Measurements from ENCODE around the gene COL11A2.

Gene COL11A2

DNA sequence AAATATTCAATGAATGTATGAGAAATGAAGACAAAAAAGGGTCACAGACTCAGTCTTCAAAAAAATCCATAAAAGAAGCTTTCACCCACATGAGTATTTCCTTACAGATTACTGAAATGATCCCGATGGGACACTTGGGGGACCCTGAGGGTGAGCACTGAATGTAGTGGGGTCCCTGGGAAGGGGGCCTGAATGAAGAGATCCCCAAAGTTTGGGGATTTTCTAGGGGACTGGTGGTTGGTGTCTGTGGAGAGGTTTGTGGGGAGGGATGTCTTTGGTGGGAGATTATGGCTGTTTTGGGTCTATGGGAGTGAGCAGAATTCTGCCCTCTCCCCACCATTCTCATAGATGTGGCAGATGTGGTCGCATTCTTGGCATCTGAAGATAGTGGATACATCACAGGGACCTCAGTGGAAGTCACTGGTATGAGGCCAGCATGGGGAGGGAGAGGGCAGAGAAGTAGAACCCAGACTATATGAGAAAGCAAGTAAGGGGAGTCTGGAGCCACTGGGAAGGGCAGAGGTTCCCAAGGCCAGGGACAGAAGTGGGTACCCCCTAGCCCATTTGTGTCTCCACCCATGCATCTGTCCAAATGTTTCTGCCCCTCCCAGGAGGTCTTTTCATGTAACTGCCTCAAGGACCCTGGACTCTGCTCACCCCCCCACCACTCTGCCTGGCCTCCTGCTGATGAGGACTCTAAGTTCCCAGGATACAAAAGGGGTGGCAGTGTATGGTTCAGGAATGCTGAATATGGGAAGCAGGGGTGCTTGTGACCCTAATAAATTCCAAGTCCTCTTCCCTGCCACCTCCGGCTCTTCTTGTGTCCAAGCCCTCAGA is 14.0 kb upstream of the COL11A2 start:
- DNase-seq (ENCODE audit: low spot score): no peak

DNA sequence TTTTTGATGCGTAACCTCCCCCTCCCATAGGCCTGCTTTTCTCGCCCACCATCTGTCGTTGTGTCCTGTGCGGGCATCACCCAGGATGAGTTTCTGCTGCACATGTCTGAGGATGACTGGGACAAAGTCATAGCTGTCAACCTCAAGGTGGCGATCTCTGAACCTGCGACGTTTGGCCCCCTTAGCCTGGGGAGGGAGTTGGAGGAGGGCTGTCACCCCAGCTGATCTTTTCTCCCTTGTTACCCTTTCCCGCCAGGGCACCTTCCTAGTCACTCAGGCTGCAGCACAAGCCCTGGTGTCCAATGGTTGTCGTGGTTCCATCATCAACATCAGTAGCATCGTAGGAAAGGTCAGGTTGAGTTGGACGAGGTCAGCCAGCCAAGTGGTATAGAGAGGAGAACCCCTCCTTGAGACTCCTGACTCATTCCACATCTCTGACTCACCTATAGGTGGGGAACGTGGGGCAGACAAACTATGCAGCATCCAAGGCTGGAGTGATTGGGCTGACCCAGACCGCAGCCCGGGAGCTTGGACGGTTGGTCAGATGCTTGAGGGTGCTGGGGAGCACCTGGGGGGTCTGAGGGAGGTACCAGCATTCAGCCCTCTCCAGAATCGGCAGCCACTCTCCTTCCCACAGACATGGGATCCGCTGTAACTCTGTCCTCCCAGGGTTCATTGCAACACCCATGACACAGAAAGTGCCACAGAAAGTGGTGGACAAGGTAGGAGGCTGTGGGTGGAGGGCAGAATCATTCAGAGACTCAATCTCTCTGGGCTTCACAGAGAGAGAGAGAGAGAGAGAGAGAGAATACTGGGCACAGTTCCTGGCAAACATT is 13.1 kb upstream of the COL11A2 start:
- no peak for DNase-seq (ENCODE audit: low spot score)

DNA sequence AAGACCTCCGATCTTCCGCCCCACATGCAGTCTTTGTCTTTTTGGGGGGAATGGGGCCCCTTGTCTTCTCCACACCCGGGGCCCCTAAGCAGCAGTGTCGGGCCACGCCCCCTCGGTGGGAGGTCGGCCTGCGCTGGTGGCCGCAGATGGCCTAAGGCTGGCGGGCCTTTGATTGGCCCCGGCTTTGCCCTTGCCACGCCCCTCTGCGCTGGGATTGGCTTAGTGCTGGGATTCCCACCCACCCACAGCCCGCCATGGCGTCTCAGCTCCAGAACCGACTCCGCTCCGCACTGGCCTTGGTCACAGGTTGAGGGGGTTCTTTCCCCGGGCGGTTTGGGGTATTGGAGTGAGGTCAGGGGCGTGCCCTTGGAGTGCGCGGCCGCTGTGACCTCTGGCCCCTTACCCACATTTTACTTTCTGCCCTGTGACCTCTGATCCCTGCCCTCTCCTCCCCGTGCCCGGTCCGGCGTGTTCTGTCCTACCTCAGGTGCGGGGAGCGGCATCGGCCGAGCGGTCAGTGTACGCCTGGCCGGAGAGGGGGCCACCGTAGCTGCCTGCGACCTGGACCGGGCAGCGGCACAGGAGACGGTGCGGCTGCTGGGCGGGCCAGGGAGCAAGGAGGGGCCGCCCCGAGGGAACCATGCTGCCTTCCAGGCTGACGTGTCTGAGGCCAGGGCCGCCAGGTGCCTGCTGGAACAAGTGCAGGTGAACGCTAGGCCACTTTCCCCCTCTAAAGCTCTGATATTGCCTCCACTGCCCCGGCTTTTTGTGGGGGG is 12.3 kb upstream of the COL11A2 start, which contains the start of gene HSD17B8:
TSS of gene HSD17B8 (plus strand) at position 241 of the 776 bp plus-strand sequence. CDS start at position 255, 14 bp downstream.
- DNase-seq (ENCODE audit: low spot score): peak; percentile 97

DNA sequence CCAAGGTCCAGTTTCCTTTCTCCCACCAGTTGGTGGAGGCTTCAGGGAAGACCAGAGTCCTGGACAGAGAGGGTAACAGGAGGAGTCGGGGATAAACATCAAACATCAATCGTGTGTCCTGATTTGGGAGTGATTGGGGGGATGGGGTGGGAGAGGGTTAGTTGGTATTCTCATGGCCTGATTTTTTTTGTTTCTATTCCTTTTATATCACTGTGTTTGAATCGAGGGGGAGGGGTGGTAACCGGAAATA is 11.8 kb upstream of the COL11A2 start:
- no peak for DNase-seq (ENCODE audit: low spot score)

DNA sequence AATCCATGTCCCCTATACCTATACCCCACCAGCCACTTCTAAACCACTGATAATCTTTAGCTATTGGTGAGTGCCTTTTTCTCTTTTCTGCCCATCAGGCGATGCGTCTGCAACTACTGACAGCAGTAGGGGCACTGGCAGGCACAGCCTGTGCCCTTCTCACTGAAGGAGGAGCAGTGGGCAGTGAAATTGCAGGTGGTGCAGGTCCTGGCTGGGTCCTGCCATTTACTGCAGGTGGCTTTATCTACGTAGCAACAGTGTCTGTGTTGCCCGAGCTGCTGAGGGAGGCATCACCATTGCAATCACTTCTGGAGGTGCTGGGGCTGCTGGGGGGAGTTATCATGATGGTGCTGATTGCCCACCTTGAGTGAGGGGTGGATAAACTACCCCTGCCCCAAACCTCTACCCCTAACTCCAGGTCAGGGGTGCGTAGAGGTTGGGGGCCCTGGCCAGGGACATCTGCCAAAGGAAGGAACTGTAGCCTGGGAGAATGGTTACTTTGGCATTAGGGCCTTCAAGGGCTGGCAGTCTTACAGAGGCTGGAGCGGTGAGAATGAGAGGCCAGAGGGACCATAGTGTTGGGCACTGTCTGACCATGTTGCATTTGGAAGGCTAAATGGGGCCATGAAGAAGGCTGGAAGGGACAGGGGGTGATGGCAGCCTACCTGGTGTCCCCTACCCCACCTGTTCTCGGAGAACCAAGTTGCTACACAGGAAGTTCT is 11.3 kb upstream of the COL11A2 start:
- no peak for DNase-seq (ENCODE audit: low spot score)

DNA sequence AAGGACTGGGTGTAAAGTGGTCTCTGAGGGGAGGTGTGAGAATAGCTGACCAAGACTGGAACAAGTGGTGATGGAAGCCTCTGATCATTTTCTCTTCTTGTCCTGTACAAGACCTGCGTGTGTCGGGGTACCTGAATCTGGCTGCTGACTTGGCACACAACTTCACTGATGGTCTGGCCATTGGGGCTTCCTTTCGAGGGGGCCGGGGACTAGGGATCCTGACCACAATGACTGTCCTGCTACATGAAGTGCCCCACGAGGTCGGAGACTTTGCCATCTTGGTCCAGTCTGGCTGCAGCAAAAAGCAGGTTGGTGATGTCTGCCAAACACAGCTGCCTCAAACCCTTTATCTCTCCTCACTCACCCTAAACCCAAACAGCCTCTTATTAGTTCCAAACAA is 10.5 kb upstream of the COL11A2 start:
- no peak for DNase-seq (ENCODE audit: low spot score)

DNA sequence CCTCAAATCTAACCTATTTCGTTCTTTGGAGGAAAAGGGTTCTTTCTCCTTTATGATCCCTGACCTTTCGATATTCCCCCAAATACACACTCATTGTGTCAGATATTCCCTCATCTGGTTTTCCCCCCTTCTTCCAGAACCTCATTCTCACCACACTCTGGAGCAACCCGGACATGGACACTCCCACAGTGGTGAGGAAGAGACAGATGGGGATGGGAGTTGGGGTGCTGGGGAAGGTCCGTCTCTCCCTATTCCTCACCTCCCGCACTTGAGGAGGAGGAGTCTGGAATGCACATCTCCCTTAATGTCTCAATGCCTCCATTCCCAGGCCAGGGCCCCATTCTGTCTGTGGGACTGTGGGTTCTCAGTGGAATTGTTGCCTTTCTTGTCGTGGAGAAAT is 9.7 kb upstream of the COL11A2 start:
- DNase-seq (ENCODE audit: low spot score): no peak

DNA sequence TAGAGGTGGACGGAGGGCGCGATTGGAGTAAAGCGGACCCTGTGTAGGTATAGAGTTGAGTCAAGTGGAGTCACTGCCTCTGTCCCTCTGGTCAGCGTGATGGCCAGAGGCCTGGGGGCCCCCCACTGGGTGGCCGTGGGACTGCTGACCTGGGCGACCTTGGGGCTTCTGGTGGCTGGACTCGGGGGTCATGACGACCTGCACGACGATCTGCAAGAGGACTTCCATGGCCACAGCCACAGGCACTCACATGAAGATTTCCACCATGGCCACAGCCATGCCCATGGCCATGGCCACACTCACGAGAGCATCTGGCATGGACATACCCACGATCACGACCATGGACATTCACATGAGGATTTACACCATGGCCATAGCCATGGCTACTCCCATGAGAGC is 8.9 kb upstream of the COL11A2 start:
- DNase-seq (ENCODE audit: low spot score): no peak

DNA sequence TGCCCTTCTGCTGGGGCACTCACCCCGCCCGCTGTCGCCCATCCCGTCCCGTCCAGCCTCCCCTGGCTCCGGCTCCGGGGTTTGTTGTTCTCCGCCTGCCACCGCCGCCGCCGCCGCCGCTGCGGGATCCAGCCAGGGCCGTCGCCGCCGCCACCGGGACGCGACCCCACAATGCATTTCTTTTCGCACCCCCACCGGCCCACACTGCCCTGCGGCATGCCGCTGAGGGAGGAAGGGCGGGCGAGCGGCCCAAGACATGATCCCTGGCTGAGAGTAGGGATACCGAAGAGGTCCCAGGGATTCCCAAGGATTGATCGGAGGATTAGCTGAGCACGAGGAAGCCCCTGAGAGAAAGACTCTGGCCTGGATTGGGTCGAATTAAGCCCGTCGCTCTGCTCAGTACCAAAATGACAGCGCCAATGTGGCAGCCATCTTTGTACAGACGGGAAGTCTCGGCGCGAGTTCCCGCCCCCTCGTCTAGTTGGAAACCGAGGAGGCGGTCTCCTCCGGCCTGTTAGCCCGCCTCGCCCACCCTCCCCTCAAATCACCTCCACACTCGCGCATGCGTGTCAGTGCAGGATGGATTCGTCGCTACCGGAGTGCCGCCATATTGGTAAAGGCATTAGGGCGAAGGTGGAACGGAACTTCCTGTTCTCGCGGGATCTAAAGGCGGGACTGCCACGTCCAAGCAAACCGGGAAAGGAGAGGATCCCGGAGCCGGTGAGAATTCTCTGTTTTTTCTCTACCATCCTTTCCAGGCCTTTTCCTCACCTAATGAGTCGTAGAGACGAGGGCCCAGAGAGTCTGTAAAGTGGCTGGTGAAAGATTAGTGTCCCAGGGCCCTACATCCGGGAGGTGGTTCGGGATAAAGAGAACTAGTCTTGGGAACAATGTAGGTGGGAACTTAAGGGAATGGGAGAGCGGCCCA is 8.2 kb upstream of the COL11A2 start, which contains the start of the genes RXRB and SLC39A7:
TSS of gene RXRB (minus strand) at position 447 of the 928 bp plus-strand sequence. CDS start at position 258, 189 bp downstream.
TSS of gene SLC39A7 (plus strand) at position 649 of the 928 bp plus-strand sequence. CDS start 379 bp downstream, outside the sequence.
- peak; percentile 93 for DNase-seq (ENCODE audit: low spot score)

DNA sequence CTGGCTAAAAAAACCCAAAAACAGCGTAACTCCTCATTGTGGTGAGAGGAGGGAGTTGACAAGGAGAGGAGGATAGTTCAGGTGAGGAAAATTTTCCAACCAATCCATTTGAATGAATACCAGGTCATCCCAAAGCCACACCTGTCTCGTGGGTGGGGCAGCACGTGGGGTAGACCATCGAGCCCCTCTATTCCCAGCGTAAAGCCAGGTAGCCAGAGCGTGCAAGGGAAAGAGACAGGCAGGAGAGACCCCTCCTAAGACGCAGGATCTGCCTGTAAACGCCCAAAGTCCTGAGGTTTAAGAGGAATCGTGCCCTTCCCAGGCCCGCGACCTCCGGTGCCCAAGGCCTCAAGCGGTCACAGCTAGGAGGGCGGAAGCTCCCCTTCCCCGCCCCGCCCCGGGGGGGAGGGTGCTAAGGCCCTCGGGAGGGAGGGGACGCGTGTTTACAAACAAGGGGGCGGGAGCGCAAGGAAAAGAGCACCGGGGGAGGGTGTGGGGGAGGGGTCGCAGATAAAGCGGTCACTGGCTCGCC is 7.5 kb upstream of the COL11A2 start:
- DNase-seq (ENCODE audit: low spot score): peak; percentile 86

DNA sequence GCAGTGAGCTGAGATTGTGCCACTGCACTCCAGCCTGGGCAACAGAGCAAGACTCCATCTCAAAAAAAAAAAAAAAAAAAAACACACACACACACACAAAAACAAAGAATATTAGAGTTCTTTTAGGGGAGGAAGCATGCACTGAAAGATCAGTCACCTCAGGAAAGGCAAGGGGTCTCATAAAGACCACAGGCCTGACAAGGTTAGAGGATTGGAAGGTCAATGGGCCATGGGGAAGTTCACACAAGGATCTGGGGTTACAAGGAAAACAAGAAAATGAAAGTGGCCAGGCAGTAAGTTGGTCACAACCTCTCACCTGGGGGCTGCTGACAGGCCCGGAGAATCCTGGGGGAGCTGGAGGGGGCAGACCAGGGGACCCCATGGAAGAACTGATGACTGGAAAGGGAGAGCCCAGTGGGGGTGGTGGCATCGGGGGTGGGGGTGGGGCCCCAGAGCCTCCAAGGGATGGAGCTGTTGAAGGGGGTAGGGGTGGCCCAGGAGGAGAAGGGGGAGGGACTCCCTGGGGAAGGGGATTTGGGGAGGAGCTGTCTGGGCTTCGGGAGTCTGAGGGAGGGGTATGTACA is 6.7 kb upstream of the COL11A2 start:
- DNase-seq (ENCODE audit: low spot score): no peak

DNA sequence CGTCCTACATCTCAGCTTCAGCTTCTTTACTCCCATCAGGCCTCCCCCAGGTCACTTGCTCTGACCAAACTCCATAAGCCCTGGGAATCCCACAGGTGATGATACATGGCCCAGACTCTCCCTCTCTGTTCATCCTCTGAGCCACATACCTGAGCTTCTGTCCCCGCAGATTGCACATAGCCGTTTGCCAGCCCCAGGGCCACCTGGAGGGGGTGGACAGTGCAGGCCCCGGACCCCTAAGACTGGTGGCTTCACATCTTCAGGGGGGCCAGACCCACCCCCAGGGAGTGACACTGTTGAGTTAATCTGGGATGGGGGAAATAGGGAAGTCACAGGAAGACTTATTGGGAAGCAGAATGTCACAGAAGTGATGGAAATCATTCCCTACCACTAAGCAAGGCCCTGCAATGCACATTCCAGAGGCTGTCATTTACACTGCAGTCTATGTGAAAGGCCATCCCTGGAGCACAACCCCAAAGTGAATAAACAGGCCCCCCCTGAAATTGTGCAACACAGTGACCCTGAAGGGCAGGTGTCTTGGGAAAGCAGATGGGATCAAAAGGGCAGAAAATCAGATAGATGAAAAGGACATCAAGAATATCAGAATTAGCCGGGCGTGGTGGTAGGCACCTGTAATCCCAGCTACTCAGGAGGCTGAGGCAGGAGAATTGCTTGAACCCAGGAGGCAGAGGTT is 6.0 kb upstream of the COL11A2 start:
- no peak for DNase-seq (ENCODE audit: low spot score)

DNA sequence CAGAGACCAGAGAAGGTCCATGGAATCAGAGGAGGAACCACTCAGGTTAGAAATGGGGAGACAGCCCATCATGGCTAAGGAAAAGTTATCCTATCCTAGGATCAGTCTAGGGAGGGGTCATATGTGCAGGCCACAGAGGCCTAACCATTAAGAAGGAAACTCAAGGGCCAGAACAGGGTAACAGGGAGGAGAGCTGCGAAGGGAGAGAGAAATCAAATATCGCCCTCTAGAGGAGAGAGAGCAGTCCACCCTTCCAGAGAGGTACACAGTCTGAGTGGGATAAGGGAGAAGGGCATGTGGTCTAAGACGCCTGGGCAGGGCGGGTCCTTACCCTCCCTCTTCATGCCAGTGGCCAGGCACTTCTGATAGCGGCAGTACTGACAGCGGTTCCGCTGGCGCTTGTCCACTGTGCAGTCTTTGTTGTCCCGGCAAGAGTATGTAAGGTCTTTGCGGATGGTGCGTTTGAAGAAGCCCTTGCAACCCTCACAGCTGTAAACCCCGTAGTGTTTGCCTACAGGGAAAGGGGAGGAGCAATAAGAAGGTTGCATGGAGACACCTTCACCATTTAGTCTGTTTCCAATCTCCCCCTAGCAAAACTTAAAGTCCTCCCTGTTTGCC is 5.3 kb upstream of the COL11A2 start:
- peak; percentile 76 for DNase-seq (ENCODE audit: low spot score)

DNA sequence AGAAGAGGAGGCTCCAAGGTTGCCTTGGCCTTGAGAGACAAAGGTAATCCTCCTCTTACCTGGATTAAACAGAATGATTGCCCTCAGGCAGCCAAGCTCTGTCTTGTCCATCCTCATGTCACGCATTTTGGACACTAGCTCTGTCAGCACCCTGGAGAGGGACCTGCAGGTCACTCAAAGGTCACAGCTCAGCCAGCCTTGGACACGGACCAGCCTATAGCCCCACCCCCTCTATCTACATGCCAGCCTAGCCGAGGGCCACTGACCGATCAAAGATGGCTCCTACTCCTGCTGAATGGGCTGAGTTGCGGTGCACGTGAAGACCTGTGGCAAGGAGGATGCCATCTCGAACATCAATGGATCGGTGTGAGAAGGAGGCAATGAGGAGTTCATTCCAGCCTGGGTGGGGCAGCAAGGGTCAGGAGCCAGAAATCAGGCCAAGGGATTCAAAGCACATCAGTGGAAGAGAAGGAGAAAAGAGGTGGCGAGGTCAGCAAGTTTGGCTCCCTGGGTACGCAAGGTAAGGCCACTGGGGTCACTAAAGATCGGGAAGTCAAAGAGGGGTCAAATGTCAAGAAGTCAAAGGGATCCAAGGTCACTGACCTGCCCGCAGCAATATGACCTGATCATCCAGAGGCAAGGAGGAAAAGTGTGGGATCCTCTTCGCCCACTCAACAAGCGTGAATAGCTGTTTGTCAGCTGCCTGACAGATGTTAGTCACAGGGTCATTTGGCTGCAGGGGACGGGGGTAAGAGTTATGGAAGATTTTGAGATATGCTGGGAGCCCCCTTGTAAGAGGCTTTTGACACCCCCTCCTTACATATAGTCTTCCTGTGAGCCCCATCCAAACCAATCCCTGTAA is 3.3 kb upstream of the COL11A2 start:
- no peak for DNase-seq (ENCODE audit: low spot score)

DNA sequence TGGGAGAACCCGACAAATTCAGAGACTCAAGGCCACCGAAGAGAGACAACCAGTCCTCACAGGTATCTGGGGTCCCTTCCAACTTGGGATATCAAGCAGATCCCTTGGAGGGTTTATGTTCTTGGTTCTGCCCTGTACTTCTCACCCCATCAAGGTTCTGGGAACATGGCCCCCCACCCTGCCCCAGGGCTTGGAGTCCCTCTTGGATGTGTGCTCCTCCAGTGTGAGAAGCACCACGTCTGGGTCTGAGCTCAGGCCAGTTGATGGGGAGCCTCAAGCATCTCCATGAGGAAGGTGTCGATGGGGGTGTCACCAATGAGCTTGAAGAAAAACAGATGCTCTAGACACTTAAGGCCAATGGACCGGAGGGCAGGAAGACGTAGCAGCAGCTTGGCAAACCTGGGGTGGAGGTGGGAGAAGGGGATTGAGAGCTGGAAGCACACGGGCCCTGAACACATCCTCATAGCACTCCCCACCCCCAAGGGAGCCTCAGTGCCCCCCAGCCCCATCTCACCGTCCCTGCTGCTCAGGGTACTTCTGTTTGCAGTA is 2.2 kb upstream of the COL11A2 start:
- DNase-seq (ENCODE audit: low spot score): no peak

DNA sequence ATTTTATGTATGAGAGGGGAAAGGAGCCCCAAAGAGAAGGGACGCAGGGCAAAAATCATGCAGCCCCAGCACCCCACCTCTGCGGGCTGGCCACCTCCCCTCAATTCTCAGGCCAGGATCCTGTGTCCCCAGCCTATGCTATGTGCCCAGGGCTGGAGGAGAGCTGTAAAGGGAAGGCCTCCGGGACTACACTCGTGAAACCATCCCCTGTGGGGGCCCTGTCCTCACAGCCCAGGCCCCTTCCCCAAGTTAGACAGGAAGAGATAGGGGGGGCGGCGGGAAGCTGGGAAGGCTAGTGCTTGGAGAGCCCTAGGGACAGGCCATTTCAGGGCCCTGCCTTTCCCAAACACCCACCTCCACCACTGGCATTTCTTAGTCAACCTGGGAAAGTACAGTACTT is 1.4 kb upstream of the COL11A2 start:
- no peak for DNase-seq (ENCODE audit: low spot score)

Measured in HuH-7 (cell line).